Omental fat pad (tissue), 4 donors: ENCODE measurements around the gene ZNF503. TPM values are rescaled to one million over a fixed set of nuclear protein-coding genes. Genes with fewer than 3 reads are reported as not detected.

Experiments
- ATAC-seq: fragments of 150-250 bp; one replicate; pipeline ENCODE4 v1.9.1; 2016; ENCODE audit warnings: mild to moderate bottlenecking, moderate library complexity; ENCODE audit not compliant: low FRiP score
- DNase-seq: peaks from one replicate; pipeline ENCODE4 v3.0.0-alpha.2; 2019; ENCODE audit warnings: low spot score
- total RNA-seq, 4 donors: library from RNA; depleted of rRNA; stranded (reverse); fragments of >200 nt; gene quantifications; one replicate each; pipeline ENCODE4 v1.1.0, GENCODE V29; 2016
- TF ChIP-seq, protein P1 (sequence below), 3 donors: fragments of 450-650 bp; IDR thresholded peaks; one replicate each; pipeline ENCODE4 v1.5.1; 2016 to 2017; ENCODE audit warnings: antibody characterized with exemption in 3 of 3, mild to moderate bottlenecking in 3 of 3, moderate library complexity in 2 of 3

The ZNF503 gene, protein sequence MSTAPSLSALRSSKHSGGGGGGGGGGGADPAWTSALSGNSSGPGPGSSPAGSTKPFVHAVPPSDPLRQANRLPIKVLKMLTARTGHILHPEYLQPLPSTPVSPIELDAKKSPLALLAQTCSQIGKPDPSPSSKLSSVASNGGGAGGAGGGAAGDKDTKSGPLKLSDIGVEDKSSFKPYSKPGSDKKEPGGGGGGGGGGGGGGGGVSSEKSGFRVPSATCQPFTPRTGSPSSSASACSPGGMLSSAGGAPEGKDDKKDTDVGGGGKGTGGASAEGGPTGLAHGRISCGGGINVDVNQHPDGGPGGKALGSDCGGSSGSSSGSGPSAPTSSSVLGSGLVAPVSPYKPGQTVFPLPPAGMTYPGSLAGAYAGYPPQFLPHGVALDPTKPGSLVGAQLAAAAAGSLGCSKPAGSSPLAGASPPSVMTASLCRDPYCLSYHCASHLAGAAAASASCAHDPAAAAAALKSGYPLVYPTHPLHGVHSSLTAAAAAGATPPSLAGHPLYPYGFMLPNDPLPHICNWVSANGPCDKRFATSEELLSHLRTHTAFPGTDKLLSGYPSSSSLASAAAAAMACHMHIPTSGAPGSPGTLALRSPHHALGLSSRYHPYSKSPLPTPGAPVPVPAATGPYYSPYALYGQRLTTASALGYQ
- total RNA-seq: 10 to 100 TPM in 2 of 4 donors, 1 to 10 TPM in 2; 8.0 to 19.8 (median 11.2) TPM

DNA sequence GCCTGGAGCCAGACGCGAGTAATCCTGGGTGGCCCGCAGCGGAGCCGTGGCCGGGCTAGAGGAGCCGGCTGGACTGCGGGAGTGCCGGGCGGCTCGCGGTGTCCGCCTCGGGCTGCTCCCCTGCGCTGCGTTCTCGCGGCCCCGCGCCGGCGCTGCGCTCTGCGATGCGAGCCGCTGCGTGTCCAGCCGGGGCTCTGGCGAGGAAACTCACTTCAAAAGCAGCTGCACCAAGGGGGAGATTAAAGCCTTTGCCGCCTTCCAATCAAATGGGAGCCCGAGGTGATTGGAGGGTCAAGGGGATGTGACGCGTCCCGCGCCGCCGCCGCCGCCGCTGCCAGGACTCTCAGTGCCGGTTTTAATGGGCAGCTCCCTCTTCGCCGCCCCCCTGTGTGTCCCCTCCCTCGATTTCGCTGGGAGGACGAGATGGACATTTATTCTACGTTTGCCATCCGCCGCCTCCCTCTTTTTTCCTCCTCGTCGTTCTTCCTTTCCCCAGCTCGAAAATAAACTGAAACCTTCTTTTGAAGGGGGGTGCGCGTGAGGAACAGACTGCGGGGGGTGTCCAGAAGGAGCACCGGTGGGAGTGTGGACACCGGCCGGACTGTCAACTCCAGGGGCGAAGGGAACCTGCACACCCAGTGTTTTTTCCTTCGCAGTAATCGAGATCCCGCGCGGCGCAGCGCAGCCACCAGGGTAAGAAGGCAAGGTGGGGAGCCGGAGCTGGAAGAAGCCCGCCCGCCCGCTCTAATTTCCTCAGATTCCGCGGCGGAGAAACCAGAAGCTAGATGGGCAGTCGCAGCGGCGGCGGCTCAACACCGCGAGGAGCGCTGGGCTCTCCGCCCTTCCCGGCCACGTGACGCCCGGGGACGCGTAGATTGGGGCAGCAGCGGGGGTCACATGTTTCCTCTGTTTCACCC lies at the start of gene ZNF503:
TSS of gene ZNF503 (minus strand) at position 196 of the 917 bp plus-strand sequence. CDS start 345 bp downstream, outside the sequence.
- TF ChIP-seq, protein P1, sequence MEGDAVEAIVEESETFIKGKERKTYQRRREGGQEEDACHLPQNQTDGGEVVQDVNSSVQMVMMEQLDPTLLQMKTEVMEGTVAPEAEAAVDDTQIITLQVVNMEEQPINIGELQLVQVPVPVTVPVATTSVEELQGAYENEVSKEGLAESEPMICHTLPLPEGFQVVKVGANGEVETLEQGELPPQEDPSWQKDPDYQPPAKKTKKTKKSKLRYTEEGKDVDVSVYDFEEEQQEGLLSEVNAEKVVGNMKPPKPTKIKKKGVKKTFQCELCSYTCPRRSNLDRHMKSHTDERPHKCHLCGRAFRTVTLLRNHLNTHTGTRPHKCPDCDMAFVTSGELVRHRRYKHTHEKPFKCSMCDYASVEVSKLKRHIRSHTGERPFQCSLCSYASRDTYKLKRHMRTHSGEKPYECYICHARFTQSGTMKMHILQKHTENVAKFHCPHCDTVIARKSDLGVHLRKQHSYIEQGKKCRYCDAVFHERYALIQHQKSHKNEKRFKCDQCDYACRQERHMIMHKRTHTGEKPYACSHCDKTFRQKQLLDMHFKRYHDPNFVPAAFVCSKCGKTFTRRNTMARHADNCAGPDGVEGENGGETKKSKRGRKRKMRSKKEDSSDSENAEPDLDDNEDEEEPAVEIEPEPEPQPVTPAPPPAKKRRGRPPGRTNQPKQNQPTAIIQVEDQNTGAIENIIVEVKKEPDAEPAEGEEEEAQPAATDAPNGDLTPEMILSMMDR (IDR thresholded peaks at IDR 0.05): no peak
- peak; percentile 76 for ATAC-seq

DNA sequence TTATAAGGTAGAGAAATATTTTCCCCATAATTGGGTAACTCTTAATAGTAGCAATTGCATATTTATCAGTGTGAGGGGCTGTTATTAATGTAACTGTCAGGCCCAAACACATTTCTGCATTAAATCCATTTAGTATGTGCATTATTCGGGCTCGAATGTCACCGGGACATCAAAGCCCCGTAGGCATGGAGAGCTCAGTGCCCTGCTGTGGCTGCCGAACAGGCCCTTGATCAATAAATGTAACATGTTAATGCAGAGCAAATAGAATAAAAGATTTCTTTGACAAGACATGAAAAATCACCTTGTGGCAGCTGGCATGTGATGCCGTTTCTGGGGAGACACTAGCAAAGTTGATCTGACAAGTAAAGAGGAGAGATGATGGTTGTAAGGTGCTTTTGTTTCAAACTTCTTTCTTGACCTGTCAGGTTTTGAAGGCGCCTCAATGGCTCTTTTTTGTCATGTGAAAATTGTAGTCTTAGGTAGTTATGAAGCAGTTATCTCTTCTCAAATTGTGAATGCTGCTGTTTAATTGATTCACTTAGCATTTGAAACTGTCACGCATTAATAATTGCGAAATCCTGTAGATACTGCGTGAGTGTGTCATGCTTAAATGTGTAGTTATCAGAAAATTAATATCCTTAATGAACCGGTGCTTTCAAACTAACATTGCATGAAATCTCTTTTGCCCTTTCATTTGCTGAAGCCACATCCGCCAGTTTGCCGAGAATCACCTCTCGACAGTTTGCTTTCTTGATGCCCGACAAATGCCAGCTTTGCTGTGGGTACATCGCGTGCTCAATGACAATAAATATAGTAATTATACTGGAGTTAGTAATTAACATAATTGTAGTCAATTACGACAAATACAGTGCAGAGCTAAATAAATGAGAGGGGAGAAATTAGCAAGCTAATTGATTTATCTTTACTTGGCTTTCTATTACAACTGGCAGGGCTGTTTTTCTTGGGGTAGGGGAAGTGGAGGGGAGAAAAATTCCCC lies 49.4 kb upstream of the ZNF503 start:
- no peak for DNase-seq
- TF ChIP-seq, protein P1 (IDR thresholded peaks at IDR 0.05): no peak
- ATAC-seq: no peak

More for the DNA sequence above, at the start of gene ZNF503:
- peak; percentile 84 for DNase-seq

DNA sequence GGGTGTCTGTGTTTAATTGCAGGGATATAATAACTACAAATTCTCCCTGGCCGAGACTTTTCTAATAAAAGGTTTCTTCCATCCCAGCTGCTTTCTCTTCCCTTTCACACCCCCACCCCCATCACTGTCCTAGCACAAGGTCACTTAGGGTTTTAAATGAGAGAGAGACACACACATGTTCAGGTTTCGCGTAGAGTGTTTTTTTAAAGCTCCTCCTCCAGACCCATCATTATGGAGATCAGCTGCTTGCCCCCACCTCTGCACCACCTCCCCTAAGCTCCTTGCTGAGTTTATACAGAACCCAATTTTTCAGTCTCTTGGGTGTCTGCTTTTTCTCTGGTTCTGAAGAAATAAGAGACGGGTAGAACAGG lies 48.5 kb upstream of the ZNF503 start:
- ATAC-seq: peak; percentile 15
- TF ChIP-seq, protein P1 (IDR thresholded peaks at IDR 0.05): no peak

DNA sequence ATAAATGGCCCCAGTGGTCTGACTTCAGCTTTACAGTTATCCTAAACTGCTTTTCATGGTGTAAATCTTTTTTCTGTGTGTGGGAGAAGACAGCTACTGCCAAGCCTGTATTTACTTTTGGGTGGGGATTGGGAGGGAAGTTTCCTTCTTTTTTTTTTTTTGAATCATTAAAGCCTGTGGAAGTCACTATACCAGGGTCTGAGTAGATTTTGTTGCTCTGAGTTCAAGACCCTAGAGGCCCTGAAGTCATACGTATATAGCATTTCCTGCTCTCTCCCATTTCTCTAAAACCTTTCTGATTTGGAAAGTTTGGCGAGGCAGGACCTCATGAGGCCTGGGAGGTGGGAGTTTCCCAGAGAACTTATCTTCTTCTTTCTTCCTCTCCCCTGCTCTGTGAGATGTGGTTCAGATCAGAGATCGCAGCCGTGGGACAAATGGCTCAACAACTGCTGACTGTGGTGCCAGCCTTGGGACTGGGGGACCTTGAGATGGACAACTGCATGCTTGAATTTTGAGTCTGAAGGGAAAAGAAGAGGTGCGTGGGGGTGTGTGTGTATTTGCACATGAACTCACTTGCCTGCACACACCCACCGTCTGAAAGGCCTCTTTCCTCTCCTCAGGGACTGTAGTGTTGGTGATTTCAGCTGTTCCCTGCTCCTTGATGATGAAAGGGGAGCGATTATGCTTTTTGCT lies 48.0 kb upstream of the ZNF503 start:
- TF ChIP-seq, protein P1 (IDR thresholded peaks at IDR 0.05): no peak
- ATAC-seq (peak; percentile 58), DNase-seq (no peak)

More for the DNA sequence above, 48.5 kb upstream of the ZNF503 start:
- no peak for DNase-seq

DNA sequence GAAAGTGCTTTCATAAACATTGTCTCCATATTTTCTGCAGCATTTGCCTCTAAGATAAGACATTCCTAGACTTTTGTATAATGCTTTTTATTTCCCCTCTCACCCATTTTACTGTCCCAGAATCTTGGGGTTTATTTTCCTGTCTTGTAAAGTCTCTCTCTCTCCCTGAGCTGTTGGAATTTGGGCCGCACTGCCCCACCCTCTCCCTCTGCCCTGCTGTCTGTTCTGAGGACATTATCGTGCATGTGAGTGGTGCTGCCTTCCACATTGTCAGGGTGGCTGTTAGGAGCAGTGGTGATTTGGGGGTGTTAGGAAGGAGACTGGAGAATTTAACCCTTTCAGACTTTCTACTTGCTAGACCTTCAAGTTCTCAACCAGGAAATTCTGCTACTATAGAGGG lies 46.6 kb upstream of the ZNF503 start:
- no peak for DNase-seq
- TF ChIP-seq, protein P1 (IDR thresholded peaks at IDR 0.05): no peak
- no peak for ATAC-seq
